HG03045 (cell line): ENCODE results near the gene TMEM138.
"Not testable (repeated sequence)": the region's sequence is repeated elsewhere in the genome, so short reads cannot be mapped to it uniquely, and the experiment has no call there.

ENCODE experiments used
- ATAC-seq: cut with Tn5 transposase; IDR thresholded peaks from one replicate; pipeline ENCODE4 v1.9.1; 2021; ENCODE audit warnings: mild to moderate bottlenecking, moderate library complexity; ENCODE audit not compliant: unreplicated experiment

The TMEM138 gene

GRCh38 chr11:61362542-61362875 is 335 bp downstream of the TMEM138 start:
- ATAC-seq = no peak

DNA sequence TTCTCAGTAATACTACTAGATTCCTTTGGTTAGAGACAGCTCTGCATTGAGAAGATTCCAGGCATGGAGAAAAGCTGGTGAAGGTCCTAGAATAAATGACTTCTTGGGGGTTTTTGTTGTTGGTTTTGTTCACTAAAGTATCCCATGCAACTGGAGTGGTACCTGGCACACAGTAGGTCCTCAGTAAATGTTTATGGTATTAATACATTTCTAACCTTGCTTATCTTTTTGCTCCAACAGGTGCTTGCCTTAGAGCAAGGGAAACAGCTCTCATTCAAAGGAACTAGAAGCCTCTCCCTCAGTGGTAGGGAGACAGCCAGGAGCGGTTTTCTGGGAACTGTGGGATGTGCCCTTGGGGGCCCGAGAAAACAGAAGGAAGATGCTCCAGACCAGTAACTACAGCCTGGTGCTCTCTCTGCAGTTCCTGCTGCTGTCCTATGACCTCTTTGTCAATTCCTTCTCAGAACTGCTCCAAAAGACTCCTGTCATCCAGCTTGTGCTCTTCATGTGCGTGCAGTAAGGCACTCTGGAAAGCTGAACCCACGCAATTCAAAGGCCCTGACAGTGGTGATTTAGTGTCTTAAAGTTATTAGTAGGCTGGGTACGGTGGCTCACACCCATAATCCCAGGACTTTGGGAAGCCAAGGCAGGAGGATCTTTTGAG is 2.0 kb downstream of the TMEM138 start:
- ATAC-seq = no peak

- ATAC-seq = no peak
Observed at GRCh38 chr11:61367406-61367805, 5.2 kb downstream of the TMEM138 start.

DNA sequence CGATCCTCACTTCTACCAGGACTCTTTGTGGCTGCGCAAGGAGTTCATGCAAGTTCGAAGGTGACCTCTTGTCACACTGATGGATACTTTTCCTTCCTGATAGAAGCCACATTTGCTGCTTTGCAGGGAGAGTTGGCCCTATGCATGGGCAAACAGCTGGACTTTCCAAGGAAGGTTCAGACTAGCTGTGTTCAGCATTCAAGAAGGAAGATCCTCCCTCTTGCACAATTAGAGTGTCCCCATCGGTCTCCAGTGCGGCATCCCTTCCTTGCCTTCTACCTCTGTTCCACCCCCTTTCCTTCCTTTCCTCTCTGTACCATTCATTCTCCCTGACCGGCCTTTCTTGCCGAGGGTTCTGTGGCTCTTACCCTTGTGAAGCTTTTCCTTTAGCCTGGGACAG is 6.5 kb downstream of the TMEM138 start:
- no peak for ATAC-seq

DNA sequence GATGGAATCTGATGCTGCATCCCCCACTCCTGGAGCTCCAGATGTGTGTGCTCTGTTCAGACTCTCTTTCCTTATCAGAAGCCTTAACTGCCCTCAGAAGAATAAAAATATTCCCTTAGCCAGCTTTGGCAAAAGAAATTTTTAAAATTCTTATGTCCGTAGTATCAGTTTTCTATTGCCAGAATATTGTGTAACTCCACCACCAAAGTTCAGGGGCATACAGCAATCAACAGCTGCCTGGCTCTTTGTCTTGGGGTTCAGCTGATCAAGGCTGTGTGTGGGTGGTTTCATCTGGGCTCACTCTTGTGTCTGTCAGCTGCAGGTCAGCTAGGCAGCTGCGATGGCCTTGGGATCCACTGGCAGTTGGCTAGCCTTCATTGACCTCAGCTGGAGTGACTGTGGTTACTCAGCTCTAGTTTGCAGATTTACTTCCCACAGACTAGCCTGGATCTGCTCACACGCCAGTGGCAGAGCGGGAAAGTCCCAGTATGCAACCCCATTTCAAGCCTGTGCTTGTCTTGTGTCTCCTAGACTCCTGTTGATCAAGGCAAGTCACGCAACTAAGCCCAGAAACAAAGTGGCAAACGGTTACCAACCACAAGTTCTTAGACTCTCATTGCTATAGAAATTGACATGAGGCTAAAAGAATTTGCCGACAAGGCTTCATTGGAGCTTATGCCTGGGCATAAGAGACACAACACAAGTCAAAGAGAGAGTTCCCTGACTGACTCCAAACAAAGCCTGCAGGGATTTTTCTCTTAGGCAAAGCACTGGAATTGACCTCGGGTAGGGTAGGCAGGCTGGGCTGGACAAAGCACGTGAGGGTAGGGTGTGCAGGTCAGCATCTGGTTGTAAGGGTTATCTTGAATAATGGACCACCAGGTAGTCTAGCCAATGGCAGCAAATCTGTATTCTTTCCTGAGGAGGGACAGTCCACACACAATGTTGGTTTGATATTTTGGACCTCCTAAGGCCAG is 7.5 kb downstream of the TMEM138 start:
- ATAC-seq = peak; percentile 55

GRCh38 chr11:61370349-61371005 is 8.3 kb downstream of the TMEM138 start:
- ATAC-seq = no peak

DNA sequence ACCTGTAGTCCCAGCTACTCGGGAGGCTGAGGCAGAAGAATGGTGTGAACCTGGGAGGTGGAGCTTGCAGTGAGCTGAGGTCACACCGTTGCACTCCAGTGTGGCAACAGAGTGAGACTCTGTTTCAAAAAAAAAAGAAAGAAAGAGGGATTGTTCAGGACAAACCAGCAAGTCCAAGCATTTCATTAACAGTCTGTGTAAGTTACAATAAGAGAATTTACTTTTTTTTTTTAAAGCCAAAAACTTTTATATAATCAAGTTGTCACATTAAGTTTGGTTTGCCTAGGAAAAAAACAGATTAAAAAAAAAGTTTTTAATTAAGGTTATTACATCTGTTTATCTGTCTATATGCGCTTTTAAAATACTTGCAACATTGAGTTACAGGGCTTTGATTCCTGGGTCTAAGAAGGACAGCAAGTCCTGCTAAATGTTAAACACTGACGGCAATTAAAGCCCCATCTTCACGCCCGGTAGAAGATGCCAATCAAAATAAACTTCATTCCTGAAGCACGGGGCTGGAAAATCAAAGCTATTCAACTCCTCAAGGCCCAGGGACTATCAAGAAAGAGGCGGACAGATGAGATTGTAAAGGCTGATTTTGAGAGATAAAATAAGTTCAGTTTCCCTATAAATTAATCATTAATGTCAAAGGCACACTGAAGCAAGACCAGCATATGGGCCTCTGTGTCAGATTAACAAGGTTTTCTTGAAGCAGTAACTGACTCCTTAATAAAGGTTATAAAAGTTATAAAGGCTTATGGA is 10.7 kb downstream of the TMEM138 start:
- no peak for ATAC-seq

DNA sequence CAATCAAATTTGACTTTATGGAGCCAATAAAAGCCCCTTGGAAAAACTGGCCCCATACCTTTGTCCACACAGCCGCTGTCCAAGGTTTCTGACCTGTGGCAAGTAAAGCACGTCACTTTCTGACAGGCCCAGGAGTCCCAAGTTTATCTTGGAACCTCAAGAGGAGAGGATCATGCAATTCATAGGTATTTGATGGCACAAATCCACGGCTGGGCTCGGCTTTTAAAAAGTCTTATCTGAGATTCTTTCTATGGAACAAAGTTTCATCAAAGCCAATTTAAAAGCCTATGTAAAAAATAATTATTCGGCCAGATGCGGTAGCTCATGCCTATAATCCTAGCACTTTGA is 13.6 kb downstream of the TMEM138 start:
- ATAC-seq = no peak

DNA sequence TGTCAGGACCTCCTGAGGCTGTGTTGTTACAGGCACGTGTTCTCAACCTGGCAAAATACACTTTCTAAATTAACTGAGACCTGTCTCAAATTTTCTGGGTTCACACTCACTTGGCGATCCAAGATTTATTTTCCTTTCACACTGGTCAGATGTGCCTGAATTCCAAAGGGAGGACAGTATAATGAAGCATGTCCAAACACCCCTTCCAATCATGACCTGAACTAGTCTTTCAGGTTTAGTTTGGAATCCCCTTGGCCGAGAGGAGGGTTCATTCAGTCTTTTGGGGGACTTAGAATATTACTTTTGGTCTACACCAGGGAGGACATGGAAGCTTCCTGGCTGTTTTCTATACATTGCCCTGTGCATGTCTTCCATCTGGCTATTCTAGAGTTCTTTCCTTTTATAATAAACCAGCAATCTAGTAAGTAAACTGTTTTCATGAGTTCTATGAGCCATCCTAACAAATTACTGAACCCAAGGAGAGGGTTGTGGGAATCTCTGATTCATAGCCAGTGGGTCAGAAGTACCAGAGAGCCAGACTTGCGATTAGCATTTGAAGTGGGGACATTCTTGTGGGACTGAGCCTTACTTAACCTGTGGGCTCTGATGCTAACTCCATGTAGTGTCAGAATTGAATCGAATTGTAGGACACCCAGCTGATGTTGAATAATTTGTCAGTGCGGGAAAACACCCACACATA is 15.4 kb downstream of the TMEM138 start:
- no peak for ATAC-seq

GRCh38 chr11:61378713-61379313 is 16.6 kb downstream of the TMEM138 start:
- no peak for ATAC-seq

DNA sequence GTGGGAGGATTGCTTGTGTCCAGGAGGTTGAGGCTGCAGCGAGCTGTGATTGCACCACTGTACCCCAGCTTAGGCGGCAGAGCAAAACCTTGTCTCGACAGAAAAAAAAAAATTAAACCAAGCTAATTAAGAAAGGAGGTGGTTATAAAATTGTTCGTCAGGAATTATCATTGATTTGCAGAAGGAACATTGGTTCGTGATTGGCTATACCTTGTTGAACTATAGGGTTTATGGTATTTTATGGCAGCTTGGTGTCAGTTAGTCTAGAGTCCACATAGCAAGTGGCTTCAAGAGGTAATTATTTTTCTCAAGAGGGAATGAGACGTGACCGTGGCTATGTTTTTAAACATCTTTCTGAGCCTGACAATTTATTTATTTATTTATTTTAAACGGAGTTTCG is 18.7 kb downstream of the TMEM138 start:
- ATAC-seq = no peak

DNA sequence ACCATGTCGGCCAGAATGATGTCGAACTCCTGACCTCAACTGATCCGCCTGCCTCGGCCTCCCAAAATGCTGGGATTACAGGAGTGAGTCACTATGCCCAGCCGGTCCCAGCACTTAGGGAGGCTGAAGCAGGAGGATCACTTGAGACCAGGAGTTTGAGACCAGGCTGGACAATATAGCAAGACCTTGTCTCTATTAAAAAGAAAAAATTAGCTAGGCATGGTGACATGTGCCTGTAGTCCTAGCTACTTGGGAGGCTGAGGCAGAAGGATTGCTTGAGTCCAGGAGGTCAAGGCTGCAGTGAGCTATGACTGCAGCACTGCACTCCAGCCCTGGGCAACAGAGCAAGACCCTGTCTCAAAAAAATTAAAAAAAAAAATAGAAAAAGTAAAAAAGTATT is 21.7 kb downstream of the TMEM138 start:
- ATAC-seq = not testable (repeated sequence)

GRCh38 chr11:61384271-61385242 is 22.4 kb downstream of the TMEM138 start:
- ATAC-seq = no peak

DNA sequence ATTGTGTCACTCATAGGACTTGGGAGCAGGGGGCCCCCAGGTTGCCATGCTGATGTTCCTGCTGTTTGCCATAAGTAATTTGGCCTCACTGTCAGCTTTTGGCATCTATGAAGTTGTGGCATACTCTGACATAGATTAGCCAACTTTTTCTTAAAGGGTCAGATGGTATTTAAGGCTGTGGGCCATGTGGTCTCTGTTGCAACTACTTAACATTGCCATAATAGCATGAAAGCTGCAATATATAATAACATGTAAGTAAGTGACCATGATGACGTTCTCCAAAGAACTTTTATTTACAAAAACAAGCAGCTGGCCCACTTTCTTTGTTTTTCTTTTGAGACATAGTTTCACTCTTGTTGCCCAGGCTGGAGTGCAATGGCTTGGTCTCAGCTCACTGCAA is 28.0 kb downstream of the TMEM138 start:
- ATAC-seq = no peak

- no peak for ATAC-seq
Observed at GRCh38 chr11:61392981-61393595, 30.9 kb downstream of the TMEM138 start.

DNA sequence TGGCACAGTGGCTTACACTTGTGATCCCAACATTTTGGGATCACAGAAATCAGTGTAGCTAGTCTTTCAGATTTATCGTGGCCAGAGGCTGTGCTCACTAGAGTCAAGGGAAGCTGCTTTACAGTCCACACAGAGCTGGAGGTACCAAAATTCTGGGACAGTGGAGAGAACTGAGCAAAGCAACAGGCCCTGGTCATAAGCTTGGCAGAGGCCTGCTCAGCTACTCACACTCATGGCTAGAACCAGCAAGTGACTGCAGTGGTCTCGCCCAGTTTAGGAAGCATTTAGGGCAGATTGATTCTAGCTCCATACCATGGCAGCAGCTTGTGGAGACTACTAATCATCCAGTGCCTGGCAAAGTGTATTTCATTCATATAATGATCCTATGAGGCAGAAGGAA is 39.0 kb downstream of the TMEM138 start:
- no peak for ATAC-seq

GRCh38 chr11:61401573-61401972 is 39.4 kb downstream of the TMEM138 start:
- no peak for ATAC-seq

GRCh38 chr11:61403658-61404057 is 41.5 kb downstream of the TMEM138 start:
- ATAC-seq = no peak

DNA sequence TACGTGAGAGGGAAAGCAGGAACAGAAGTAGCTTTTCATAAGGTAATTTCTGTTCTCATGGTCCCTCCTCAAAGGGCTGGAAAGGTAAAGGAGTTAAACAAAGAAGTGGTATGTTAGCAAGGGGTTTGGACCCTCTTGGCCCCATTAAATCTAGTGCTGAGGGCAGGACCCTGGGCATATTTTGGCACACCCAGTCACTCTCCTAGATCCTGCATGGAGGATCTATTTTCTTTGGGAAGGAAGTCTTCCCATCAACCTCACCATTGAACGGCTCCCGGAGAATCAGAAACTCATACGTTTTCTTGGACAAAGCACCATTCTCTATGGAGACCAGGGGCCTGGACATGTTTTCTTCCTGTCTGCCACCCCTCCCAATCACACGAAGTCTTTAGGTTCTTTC is 41.9 kb downstream of the TMEM138 start:
- no peak for ATAC-seq
